Heart left ventricle (tissue), 13 donors: ENCODE data around the gene TMX2.

Experiments used
- CTCF ChIP-seq, 12 donors: fragments of 200-600 bp; sonication (generic) in 4 of 12; IDR thresholded peaks; one replicate each; pipeline versions ENCODE4 v1.5.0 to v1.8.0; 2018 to 2022; ENCODE audit warnings: antibody characterized with exemption in 12 of 12, mild to moderate bottlenecking in 5 of 12
- POLR2A ChIP-seq, 2 donors: fragments of 450-650 bp; IDR thresholded peaks; one replicate each; pipeline ENCODE4 v1.6.1; 2017; ENCODE audit warnings: antibody characterized with exemption in 2 of 2, mild to moderate bottlenecking in 2 of 2, moderate library complexity in 2 of 2
- donor health status: ischemic (EF 13 %, LVEDD 7.1; RV severe dilation, severe dysfunction).
- donor health status: DM: no; HTN: yes; CAD: no.
- donor health status: DM: no; HTN: no; CAD: no.
- donor health status: ischemic (EF 25% LVEDD 6.9; RV normal size, moderate dysfunction).
- donor health status: ischemic (EF 25% LVEDD 5.7; RV mildly dilated, moderate dysfunction).
- donor health status: ischemic (EF 35%, LVEDD 5.7; RV mildly dilated, moderate dysfunction).
- donor health status: nonischemic (EF 11% LVEDD 7.7; RV severe dilation, severe dysfunction).
- donor health status: DM: yes; HTN: yes; CAD: no.
- donor health status: PGD.
- donor health status: ischemic (EF 29% LVEDD 5.4; RV normal size, mild dysfunction).
- donor health status: nonischemic (EF 23%, LVEDD 6.1; RV moderate dilation, normal function).

GRCh38 chr11:57704932-57705331 lies 7.5 kb upstream of the TMX2 start:
- TF ChIP-seq CTCF (IDR thresholded peaks at IDR 0.05) (no peak), POLR2A (IDR thresholded peaks at IDR 0.05) (no peak)
